ENCODE data around the gene CYP2B6. TPM values are rescaled to one million over a fixed set of nuclear protein-coding genes. Genes with fewer than 3 reads are reported as not detected.
"Not testable (repeated sequence)": the region's sequence is repeated elsewhere in the genome, so short reads cannot be mapped to it uniquely, and the experiment has no call there.

The CYP2B6 gene
- total RNA-seq, 4 donors from 2014 or later: not detected

DNA sequence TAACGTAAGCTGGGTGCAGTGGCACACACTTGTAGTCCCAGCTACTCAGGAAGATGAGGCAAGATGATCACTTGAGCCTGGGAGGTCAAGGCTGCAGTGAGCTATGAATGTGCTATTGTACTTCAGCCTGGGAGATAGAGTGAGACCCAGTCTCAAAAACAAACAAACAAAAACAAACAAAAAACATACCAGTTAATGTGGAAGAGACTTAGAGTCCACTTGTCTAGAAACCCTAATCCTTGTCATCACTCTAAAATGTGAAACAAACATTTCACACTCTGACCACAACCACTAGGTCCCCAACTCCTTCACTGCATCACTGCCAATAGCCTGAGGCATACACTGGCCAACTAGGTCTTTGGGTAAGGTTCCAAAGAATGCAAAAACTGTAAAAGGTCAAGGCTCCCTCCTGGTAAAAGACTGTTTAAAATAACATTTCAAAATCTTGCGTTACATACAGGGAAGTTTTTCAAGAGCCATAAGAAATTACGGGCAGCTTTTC is 28.6 kb upstream of the CYP2B6 start:
- 32 to 50% methylated on average over 3 of the region's 3 CpGs for WGBS, 2 donors
- H3K27ac ChIP-seq: no peak overlapping the region
- no peaks in the 10 kb centered on the region for H3K9me3 ChIP-seq
- TF ChIP-seq, protein P1, sequence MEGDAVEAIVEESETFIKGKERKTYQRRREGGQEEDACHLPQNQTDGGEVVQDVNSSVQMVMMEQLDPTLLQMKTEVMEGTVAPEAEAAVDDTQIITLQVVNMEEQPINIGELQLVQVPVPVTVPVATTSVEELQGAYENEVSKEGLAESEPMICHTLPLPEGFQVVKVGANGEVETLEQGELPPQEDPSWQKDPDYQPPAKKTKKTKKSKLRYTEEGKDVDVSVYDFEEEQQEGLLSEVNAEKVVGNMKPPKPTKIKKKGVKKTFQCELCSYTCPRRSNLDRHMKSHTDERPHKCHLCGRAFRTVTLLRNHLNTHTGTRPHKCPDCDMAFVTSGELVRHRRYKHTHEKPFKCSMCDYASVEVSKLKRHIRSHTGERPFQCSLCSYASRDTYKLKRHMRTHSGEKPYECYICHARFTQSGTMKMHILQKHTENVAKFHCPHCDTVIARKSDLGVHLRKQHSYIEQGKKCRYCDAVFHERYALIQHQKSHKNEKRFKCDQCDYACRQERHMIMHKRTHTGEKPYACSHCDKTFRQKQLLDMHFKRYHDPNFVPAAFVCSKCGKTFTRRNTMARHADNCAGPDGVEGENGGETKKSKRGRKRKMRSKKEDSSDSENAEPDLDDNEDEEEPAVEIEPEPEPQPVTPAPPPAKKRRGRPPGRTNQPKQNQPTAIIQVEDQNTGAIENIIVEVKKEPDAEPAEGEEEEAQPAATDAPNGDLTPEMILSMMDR (IDR thresholded peaks at IDR 0.05): no peak
- no peak for TF ChIP-seq POLR2A (IDR thresholded peaks at IDR 0.05)
- H3K36me3 ChIP-seq: no peaks in the 10 kb centered on the region
- H3K4me1 ChIP-seq: peaks cover 0 to 13% (median 0%) of the 10 kb centered on the region in 3 donors
- intact Hi-C loops (cut with DNase I): no loop called here
- no peak for DNase-seq
- H3K4me3 ChIP-seq: no peak overlapping the region
- peaks cover 0 to 41% (median 0%) of the 10 kb centered on the region in 4 donors for H3K27me3 ChIP-seq

GRCh38 chr19:40964361-40964760 is 26.7 kb upstream of the CYP2B6 start:
- WGBS, 2 donors: 86 to 96% methylated on average over 3 of the region's 3 CpGs
- intact Hi-C loops (cut with DNase I); H3K27ac ChIP-seq; H3K36me3 ChIP-seq; DNase-seq; H3K4me3 ChIP-seq; H3K4me1 ChIP-seq; H3K9me3 ChIP-seq: not testable (repeated sequence)
- peaks cover 0 to 38% (median 0%) of the 10 kb centered on the region in 4 donors for H3K27me3 ChIP-seq

GRCh38 chr19:40965351-40965750 is 25.7 kb upstream of the CYP2B6 start:
- H3K27me3 ChIP-seq: peaks cover 0 to 28% (median 0%) of the 10 kb centered on the region in 4 donors
- no CpG with 5 or more reads among the region's 35 CpGs for WGBS, 2 donors
- H3K4me1 ChIP-seq; H3K9me3 ChIP-seq; DNase-seq; intact Hi-C loops (cut with DNase I); H3K36me3 ChIP-seq; H3K27ac ChIP-seq; H3K4me3 ChIP-seq: not testable (repeated sequence)

DNA sequence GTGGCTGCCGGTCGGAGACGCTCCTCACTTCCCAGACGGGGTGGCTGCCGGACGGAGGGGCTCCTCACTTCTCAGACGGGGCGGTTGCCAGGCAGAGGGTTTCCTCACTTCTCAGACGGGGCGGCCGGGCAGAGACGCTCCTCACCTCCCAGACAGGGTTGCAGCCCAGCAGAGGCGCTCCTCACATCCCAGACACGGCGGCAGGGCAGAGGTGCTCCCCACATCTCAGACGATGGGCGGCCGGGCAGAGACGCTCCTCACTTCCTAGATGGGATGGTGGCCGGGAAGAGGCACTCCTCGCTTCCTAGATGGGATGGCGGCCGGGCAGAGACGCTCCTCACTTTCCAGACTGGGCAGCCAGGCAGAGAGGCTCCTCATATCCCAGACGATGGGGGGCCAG is 24.5 kb upstream of the CYP2B6 start:
- H3K9me3 ChIP-seq; H3K4me3 ChIP-seq; H3K36me3 ChIP-seq; H3K4me1 ChIP-seq; H3K27ac ChIP-seq; DNase-seq; intact Hi-C loops (cut with DNase I): not testable (repeated sequence)
- H3K27me3 ChIP-seq: peaks cover 0 to 30% (median 0%) of the 10 kb centered on the region in 4 donors
- no CpG with 5 or more reads among the region's 25 CpGs for WGBS, 2 donors

- intact Hi-C loops (cut with DNase I); H3K9me3 ChIP-seq; H3K36me3 ChIP-seq; H3K4me3 ChIP-seq; DNase-seq; H3K4me1 ChIP-seq; H3K27ac ChIP-seq: not testable (repeated sequence)
- H3K27me3 ChIP-seq: peaks cover 0 to 28% (median 0%) of the 10 kb centered on the region in 4 donors
- 95 to 100% methylated on average over 3 of the region's 3 CpGs for WGBS, 2 donors
These were observed 23.0 kb upstream of the CYP2B6 start for GRCh38 chr19:40968065-40968464.

- not testable (repeated sequence) for H3K36me3 ChIP-seq, H3K4me3 ChIP-seq, H3K9me3 ChIP-seq, H3K4me1 ChIP-seq, DNase-seq, H3K27ac ChIP-seq
- 65 to 97% methylated on average over 4 of the region's 4 CpGs for WGBS, 2 donors
- peaks cover 0 to 21% (median 0%) of the 10 kb centered on the region in 4 donors for H3K27me3 ChIP-seq
- intact Hi-C loops (cut with DNase I): loop anchor here (5.0 kb wide), 1 partner anchor 173 kb away; no protein-coding TSS in a partner anchor
These were observed 21.4 kb upstream of the CYP2B6 start for GRCh38 chr19:40969721-40970120.

DNA sequence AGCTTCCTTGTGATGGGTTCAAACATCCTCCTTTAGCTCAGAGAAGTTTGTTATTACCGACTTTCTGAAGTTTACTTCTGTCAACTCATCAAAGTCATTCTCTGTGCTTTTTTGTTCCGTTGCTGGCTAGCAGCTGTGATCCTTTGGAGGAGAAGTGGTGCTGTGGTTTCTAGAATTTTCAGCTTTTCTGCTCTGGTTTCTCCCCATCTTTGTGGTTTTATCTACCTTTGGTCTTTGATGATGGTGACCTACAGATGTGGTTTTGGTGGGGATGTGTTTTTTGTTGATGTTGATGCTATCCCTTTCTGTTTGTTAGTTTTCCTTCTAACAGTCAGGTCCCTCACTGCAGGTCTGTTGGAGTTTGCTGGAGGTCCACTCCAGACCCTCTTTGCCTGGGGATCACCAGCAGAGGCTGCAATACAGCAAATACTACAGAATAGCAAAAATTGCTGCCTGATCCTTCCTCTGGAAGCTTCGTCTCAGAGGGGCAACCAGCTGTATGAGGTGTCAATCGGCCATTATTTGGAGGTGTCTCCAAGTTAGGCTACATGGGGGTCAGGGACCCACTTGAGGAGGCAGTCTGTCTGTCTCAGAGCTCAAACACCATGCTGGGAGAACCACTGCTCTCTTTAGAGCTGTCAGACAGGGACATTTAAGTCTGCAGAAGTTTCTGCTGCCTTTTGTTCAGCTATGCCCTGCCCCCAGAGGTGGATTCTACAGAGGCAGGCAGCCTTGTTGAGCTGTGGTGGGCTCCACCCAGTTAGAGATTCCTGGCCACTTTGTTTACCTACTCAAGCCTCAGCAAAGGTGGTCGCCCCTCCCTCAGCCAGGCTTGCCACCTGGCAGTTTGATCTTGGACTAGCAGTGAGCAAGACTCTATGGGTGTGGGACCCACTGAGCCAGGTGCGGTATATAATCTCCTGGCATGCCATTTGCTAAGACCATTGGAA is 20.4 kb upstream of the CYP2B6 start:
- not testable (repeated sequence) for H3K9me3 ChIP-seq, H3K4me1 ChIP-seq, H3K27ac ChIP-seq, DNase-seq, H3K36me3 ChIP-seq, H3K4me3 ChIP-seq
- 51 to 66% methylated on average over 4 to 5 of the region's 6 CpGs for WGBS, 2 donors
- intact Hi-C loops (cut with DNase I): loop anchor here (5.0 kb wide), 1 partner anchor 172 kb away; no protein-coding TSS in a partner anchor
- peaks cover 0 to 28% (median 0%) of the 10 kb centered on the region in 4 donors for H3K27me3 ChIP-seq

DNA sequence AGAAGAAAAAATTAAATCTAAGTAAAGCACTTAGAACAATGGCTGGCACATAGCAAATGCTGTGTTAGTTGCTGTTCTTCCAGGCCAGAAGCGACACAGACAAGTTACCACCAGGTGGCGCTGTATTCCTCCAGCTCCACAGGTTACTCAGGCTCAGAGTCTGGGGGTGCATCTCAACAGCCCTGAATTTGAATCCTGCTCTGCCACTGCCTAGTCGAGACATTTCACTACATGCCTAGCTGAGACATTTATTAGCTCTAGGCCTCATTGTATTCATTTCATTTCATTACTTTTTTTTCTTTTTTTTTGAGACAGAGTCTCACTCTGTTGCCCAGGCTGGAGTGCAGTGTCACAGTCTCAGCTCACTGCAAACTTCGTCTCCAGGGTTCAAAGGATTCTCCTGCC is 16.4 kb upstream of the CYP2B6 start:
- peaks cover 0 to 46% (median 0%) of the 10 kb centered on the region in 4 donors for H3K27me3 ChIP-seq
- TF ChIP-seq, protein P1 (IDR thresholded peaks at IDR 0.05): peak; percentile 76 to 90 (median 84)
- no peak for TF ChIP-seq POLR2A (IDR thresholded peaks at IDR 0.05)
- intact Hi-C loops (cut with DNase I): loop anchor here (5.0 kb wide), 1 partner anchor 168 kb away; no protein-coding TSS in a partner anchor
- H3K36me3 ChIP-seq: no peaks in the 10 kb centered on the region
- no peak for DNase-seq
- WGBS, 2 donors: 12 to 21% methylated on average over 4 of the region's 4 CpGs
- no peaks in the 10 kb centered on the region for H3K9me3 ChIP-seq
- no peak overlapping the region for H3K4me3 ChIP-seq
- no peak overlapping the region for H3K27ac ChIP-seq
- H3K4me1 ChIP-seq: no peaks in the 10 kb centered on the region
